GM19035 (cell line): Measurements from ENCODE around the gene MMP28.

ENCODE experiments used
- ATAC-seq: cut with Tn5 transposase; IDR thresholded peaks from one replicate; pipeline ENCODE4 v1.9.1; 2021; ENCODE audit not compliant: unreplicated experiment

MMP28 gene

GRCh38 chr17:35799942-35800341, 4.5 kb upstream of the MMP28 start:
- ATAC-seq, result no peak

- ATAC-seq, result no peak
Measured at GRCh38 chr17:35797918-35798317, 2.5 kb upstream of the MMP28 start.

- no peak for ATAC-seq
Measured at GRCh38 chr17:35797370-35797769, 1.9 kb upstream of the MMP28 start.

- ATAC-seq, result no peak
Measured at GRCh38 chr17:35796942-35797341, 1.5 kb upstream of the MMP28 start.

GRCh38 chr17:35795871-35796265, 427 bp upstream of the MMP28 start:
- ATAC-seq, result no peak

- no peak for ATAC-seq
Measured at GRCh38 chr17:35793257-35793656, 2.2 kb downstream of the MMP28 start.

- no peak for ATAC-seq
Measured at GRCh38 chr17:35791681-35792350, 3.6 kb downstream of the MMP28 start.

GRCh38 chr17:35790841-35791240, 4.6 kb downstream of the MMP28 start:
- ATAC-seq, result no peak

- ATAC-seq, result no peak
Measured at GRCh38 chr17:35788477-35789368, 6.7 kb downstream of the MMP28 start.

GRCh38 chr17:35786941-35787432, 8.5 kb downstream of the MMP28 start:
- ATAC-seq, result no peak

- no peak for ATAC-seq
Measured at GRCh38 chr17:35784895-35785294, 10.5 kb downstream of the MMP28 start.

GRCh38 chr17:35780950-35781349, 14.5 kb downstream of the MMP28 start:
- no peak for ATAC-seq

GRCh38 chr17:35778641-35779196, 16.7 kb downstream of the MMP28 start:
- ATAC-seq, result no peak

GRCh38 chr17:35775583-35775982, 19.9 kb downstream of the MMP28 start:
- no peak for ATAC-seq

- ATAC-seq, result no peak
Measured at GRCh38 chr17:35775039-35775438, 20.4 kb downstream of the MMP28 start.

GRCh38 chr17:35774499-35774898, 20.9 kb downstream of the MMP28 start:
- ATAC-seq, result no peak

- no peak for ATAC-seq
Measured at GRCh38 chr17:35773679-35774425, 21.6 kb downstream of the MMP28 start.

GRCh38 chr17:35773129-35773528, 22.3 kb downstream of the MMP28 start:
- ATAC-seq, result no peak

GRCh38 chr17:35769895-35770486, 25.4 kb downstream of the MMP28 start:
- ATAC-seq, result no peak

GRCh38 chr17:35768797-35769196, 26.6 kb downstream of the MMP28 start:
- ATAC-seq, result no peak
